GM12891 (cell line): Measurements from ENCODE around the gene RBCK1.

Experiments used
- POLR2A ChIP-seq: IDR thresholded peaks from 2 replicates; pipeline ENCODE4 v1.6.1; 2011; ENCODE audit warnings: low read depth, low read length, control low read depth
- POLR2AphosphoS5 ChIP-seq: IDR thresholded peaks from 2 replicates; pipeline ENCODE4 v1.6.1; 2011; ENCODE audit warnings: low read depth, low read length, control low read depth
- TAF1 ChIP-seq: IDR thresholded peaks from 2 replicates; pipeline ENCODE4 v1.6.1; 2011; ENCODE audit warnings: low read depth, low read length, control low read depth

GRCh38 chr20:427401-427800 is 19.3 kb downstream of the RBCK1 start:
- TF ChIP-seq POLR2AphosphoS5, result no peak
- TF ChIP-seq TAF1, result no peak
- TF ChIP-seq POLR2A, result no peak
